GM18505 (cell line): ENCODE data around the gene BIRC5.

ENCODE experiments used
- ATAC-seq: cut with Tn5 transposase; IDR thresholded peaks from one replicate; pipeline ENCODE4 v1.9.1; 2021; ENCODE audit not compliant: unreplicated experiment
- POLR2A ChIP-seq: IDR thresholded peaks from 4 replicates; pipeline ENCODE4 v1.6.1; 2011; ENCODE audit warnings: borderline replicate concordance; ENCODE audit not compliant: insufficient read depth, insufficient read length; ENCODE audit errors: extremely low read depth

BIRC5 gene

DNA sequence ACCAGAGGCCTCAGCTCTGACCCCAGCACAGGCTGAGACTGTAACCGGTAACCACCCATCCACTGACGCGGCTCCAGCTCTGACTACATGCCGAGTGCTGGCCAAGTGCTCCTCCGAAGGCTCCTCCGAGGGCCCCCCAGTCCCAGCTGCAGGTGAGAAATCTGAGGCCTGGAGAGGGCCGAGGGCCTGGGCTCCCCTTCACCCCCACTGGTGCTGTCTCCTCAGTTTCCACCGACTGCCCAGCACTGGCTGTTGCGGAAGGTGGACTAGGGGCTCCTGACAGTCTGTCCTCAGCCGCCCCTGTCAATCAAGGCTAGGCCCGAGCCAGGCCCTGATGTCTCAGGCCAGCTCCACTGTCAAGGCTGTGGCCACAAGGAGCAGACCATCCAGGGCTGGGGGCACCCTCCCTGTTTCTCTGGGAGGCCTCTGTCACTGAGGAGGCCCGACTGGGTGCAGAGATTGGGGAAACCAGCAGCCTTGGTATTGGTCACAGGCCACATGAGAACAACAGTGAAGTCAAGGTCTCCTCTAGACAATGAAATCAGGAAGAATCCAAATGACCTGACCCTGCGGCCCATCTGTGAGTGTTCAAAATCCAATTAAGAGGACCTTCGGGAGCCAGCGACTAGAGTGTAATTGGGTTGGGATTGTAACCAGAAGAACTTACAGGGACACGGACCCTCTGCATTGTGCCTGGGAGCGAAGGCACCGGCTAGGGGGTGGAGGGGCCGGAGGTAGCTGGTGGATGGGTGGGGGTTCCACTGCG lies 22.5 kb downstream of the BIRC5 start:
- no peak for TF ChIP-seq POLR2A
- no peak for ATAC-seq

DNA sequence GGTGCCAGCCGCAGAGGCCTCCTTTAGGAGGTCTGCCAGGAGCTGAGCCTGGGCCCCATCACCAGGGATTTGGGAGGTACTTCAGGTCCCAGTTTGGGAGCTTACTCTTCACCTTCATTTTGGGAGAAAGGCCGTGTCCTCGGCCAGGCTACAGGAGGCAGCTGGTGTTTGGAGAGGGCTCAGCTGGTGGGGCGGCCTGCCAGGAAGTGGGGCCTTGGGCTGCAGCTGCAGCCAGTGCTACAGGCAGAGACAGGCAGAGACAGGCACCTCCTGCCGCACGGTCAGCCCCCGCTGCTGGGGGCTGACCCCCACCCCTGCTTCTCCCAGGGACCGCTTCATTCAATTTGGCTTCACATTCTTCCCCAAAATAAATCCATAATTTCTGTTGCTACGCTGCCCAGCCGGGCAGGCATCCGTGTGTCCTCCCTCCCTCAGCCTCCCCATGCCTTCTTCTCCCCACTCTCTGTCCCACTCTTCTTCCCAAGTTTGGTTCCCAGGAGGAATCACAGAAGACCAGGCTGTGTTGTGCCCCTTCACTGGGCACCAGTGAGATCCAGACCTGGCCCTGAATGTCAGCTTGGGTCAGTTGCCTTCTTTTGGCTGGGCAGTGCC lies 23.5 kb downstream of the BIRC5 start:
- TF ChIP-seq POLR2A, result no peak
- no peak for ATAC-seq

DNA sequence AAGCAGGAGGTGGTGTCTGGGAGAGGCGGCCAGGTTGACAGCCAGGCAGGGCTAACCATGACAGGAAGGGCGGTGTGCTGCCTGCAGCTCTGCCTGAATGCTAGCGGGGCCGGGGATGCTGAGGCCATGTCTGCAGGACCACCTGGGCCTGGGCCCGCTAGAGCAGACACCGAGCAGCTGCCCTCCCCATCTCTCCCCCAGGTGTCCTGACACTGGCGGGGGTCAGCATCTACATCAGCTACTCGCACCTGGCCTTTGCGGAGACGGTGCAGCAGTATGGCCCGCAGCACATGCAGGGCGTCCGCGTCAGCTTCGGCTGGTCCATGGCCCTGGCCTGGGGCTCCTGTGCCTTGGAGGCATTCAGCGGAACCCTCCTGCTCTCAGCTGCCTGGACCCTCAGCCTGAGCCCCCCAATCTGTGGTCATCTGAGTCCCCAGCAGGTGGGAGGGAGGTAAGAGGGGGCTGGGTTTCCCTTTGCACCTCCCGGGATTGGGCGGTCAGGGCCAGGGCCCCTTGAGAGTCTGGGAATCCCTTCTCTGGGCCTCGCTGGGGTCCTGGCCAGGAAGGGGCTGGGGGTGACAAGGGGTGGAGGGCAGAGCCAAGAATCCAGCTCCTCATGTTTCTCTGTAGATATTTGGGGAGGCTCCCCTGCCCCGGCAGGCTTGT lies 24.9 kb downstream of the BIRC5 start:
- ATAC-seq, result no peak
- TF ChIP-seq POLR2A, result no peak

DNA sequence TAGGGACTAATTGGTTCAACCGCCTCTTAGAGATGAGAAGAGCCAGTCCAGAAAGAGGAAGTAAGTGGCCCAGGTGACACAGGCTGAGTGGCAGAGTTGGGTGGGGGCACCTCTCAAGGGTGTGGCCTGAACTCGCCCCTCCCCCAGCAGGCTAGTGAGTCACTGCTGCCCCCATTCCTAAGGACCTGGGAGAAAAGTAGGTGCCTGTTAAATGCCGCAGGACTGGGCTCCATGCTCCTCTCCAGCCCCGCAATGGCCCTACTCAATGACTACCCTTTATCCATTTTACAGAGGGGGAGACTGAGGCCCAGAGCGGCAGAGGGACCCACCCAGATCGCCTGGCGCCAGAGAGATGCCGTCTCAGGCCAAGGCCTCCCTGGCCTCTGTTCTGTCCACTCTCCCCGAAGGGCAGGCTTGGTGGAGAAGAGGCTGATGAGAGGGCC lies 25.5 kb downstream of the BIRC5 start:
- ATAC-seq, result no peak
- TF ChIP-seq POLR2A, result no peak

DNA sequence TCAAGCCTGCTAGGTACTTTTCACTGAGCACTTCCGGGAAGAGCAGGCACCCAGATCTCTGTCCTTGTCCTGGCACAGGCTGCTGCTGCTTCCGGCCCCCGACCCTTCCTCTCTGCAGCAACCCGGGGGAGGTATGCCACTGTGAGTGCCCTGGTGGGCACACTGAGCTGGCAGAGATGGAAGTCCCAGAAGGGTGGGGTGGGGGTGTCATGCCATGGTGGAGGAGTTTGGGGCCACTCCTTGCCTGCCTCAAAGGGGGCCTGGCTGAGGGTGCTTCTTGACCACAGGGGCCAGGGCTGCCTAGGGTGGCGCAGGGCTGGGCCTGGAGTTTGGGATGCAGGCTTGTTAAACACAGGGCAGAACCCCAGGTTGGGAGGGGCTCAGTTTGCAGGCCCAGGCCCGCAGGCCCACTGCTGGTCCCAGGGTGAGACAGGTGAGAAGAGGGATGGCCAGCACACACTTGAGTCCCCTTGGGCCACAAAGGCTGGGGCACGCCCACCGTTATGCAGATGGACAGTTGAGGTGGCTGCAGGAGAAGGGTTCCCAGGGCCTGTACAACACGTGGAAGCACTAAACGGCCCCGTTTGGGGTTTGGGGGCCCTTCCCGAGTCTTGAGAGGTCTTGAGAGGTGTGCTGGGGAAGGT lies 26.1 kb downstream of the BIRC5 start:
- TF ChIP-seq POLR2A, result no peak
- no peak for ATAC-seq

DNA sequence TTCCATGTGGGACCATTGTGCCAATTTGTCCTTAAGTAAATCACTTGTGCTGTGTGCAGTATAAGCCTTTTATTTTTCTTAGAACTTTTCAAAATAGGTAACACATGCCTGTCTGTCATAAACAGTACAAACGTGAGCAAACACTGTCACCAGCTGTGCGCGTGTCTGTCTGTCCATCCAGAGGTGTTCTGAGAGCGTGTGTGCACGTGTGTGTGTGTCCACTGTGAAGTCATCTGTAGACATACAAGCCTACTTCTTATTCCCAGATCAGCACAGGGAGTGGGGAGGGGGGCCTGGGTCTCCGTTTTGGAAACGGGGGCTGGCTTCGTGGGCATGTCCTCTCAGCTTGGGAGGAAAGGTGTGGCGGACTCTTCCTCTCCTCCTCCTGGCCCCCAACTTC lies 26.8 kb downstream of the BIRC5 start:
- no peak for ATAC-seq

DNA sequence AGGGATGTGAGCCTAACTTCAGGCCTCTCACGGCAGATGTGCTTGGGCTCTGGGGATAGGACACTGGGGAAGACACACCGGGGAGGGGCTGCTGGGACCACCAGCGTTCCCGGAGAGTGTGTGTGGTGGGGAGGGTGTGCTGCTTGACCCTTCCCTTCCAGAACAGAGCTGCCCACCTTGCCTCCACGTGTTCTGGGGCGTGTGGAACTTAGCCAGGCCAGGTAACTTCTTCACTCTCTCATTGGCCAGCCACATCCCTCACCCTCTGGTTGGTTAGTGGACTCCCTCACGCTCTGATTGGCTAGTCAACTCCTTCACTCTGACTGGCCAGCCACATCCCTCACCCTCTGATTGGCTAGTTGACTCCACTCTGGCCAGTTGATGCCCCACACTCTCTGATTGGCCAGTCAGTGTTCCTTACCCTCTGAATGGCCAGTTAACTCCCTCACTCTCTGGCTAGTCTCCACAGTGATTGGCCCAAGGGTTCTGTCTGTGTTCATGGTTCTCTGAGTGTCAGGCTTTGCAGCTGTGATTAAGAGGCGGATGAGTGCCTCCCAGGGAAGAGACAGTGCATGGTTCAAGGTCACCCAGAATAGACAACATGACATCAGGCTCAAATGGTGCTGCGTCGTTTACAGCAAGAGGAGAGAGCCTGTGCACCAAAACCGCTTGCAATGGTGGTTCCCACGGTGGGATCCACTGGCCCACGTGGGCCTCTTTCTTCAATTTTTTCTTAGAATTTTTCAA lies 27.4 kb downstream of the BIRC5 start:
- TF ChIP-seq POLR2A, result no peak
- no peak for ATAC-seq

More for the DNA sequence above, 26.8 kb downstream of the BIRC5 start:
- TF ChIP-seq POLR2A, result no peak

DNA sequence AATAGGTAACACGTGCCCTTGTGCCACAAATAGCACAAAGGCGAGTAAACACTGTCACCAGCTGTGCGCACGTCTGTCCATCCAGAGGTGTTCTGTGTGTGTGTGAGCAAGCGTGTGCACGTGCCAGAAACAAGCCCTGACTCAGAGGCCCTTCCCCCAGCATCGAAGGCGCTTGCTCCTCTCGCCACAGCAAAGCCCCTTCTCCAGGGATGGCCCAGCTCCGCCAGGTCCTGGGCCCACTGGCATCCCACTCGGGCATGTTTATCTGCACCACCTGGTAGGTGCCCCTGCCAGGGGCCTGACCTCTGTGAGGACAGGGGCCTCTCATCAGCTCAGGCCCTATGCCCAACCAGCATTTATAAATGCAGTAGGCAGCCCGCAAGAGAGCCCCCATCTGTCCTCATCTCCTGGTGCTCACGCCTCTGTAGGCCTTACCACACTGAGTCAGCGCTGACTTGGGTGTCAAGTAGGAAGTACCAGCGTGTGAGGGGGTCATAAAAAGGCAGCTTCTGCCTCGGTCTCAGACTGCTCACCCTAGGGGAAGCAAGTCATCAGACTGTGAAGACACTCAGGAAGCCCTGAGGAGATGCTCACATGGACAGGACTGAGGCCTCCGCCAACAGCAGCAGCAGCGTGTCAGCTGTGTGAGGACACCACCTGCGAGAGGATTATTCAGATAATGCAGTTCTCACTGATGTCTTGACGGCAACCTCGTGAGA lies 28.1 kb downstream of the BIRC5 start:
- no peak for TF ChIP-seq POLR2A
- no peak for ATAC-seq

DNA sequence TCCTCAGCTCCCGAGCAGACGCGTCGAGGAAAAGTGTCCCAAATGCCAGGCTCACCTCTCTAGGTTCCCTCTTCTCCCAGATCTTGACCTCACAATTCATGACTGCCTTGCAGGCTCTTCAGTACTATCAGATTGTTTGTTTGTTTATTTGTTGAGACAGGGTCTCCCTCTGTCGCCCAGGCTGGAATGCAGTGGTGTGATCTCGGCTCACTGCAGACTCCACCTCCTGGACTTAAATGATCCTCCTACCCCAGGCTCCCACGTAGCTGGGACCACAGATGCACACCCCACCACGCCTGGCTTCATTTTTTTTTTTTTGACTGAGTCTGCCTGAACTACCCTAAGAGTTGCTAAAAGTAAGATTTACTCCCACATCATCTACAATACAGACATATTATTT lies 33.3 kb downstream of the BIRC5 start:
- no peak for ATAC-seq
- no peak for TF ChIP-seq POLR2A

DNA sequence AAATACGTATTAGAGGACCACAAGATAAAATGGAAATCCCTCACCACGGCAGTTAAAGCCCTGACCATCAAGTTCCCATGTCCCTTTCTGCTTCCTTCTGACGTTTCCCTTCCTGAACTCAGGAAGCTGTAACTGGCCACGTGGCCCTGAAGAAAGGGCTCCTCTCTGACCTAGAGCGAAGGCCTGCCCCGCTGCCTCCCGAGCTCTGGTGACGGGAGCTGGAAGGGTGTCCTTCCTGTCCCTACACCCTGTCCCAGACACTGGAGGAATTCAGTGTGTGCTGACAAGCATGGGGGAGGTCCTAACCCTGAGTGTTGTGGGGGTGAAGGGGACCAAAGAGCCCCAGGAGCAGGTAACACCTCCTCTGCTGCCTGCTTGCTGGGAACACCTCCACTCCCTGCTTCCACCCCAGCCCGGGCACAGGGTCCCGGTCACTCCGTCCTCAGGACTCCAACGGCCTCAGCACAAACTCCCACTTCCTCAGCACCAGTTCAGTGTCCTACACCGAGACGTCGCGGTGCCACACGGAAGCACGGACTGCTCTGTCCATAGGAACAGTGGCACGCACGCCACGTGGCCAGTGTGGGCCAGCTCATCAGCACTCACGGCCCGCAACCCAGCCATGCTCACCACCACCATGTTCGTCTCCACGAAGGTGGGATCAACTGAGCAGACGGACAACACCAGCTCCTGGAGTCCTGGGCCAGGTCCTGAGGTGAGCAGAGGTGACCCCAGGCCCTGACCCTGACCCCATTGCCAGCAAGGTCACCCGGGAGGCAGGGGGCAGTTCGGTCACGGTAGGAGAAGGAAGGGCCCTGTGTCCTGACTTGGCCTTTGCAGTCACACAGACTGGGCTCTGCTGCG lies 34.2 kb downstream of the BIRC5 start:
- ATAC-seq, result no peak
- no peak for TF ChIP-seq POLR2A

DNA sequence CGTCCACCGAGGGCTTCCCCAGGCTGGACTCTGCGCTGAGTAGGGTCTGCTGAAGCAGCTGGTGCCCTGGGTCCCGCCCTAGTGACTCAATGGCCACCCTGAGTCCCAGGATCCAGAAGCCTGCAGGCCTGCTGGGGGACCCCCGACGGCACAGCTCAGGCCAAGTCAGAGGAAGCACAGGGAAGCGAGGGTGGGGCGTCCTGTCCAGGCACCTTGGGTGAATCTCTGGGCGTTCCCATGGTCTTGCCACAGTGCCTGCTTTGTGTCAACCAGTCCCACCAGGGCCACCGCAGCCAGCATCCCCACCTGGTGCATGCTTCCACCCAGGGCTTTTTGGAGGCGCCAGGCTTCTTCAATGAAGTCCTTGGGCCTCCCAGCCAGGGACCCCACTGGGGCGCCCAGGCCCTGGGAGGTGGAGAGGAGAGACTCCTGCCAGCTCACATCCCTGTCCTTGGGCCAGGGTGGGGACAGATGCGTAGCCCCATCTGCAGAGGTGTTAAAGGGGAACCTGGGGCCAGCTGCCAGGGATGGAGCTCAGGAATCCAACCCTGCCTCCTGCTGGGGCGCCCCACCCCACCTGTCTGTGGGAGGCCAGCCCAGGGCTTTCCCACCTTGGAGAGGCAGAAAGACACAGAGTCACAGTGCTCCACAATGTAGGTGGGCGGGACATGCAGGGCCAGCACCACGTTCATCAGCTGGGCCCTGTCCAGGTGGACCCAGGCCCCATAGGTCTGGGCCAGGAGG lies 35.2 kb downstream of the BIRC5 start:
- no peak for ATAC-seq

More for the DNA sequence above, 35.2 kb downstream of the BIRC5 start:
- TF ChIP-seq POLR2A, result no peak
